Activated T-helper 1 cell treated with anti-CD3 and anti-CD28 coated beads, Interleukin-2, amount 50 U/mL, for 16 hours (primary cell): ENCODE results near the gene PNMT.

Source experiments
- DNase-seq, 2 donors: peaks; one replicate each; pipeline ENCODE4 v3.0.0-alpha.2; 2020; ENCODE audit warnings: low read depth in 1 of 2, low spot score in 1 of 2

Gene PNMT

GRCh38 chr17:39667945-39668924 is at the start of gene PNMT:
PNMT (plus strand) TSS chr17:39668453; CDS start chr17:39668476, 23 bp downstream.
- DNase-seq = peak; percentile 32 to 53

GRCh38 chr17:39618956-39619785 is 49.1 kb upstream of the PNMT start:
- no peak for DNase-seq

GRCh38 chr17:39619786-39620101 is 48.5 kb upstream of the PNMT start:
- no peak for DNase-seq

GRCh38 chr17:39621523-39622379 is 46.5 kb upstream of the PNMT start:
- DNase-seq = peak; percentile 82 to 92

- DNase-seq = peak in 1 of 2 donors; percentile 19
These were observed 45.8 kb upstream of the PNMT start for GRCh38 chr17:39622380-39623006.

GRCh38 chr17:39623356-39623950 is 44.8 kb upstream of the PNMT start:
- DNase-seq = peak; percentile 75 to 80

- no peak for DNase-seq
These were observed 43.9 kb upstream of the PNMT start for GRCh38 chr17:39624313-39624712.

GRCh38 chr17:39625198-39625785 is 43.0 kb upstream of the PNMT start:
- no peak for DNase-seq

- no peak for DNase-seq
These were observed 41.8 kb upstream of the PNMT start, which contains the start of gene PPP1R1B for GRCh38 chr17:39626171-39627046. PPP1R1B (plus strand) TSS chr17:39626952; CDS start chr17:39627393, 441 bp downstream.

- DNase-seq = no peak
These were observed 41.1 kb upstream of the PNMT start for GRCh38 chr17:39627047-39627711.

- no peak for DNase-seq
These were observed 40.3 kb upstream of the PNMT start for GRCh38 chr17:39627712-39628516.

- DNase-seq = no peak
These were observed 39.4 kb upstream of the PNMT start for GRCh38 chr17:39628655-39629493.

- DNase-seq = no peak
These were observed 38.8 kb upstream of the PNMT start for GRCh38 chr17:39629494-39629880.

GRCh38 chr17:39629898-39630297 is 38.4 kb upstream of the PNMT start:
- DNase-seq = no peak

- no peak for DNase-seq
These were observed 36.9 kb upstream of the PNMT start for GRCh38 chr17:39631403-39631802.

- no peak for DNase-seq
These were observed 35.9 kb upstream of the PNMT start for GRCh38 chr17:39632153-39632941.
